Astrocyte (in vitro differentiated cells and primary cell): Measurements from ENCODE around the gene INAFM2.

Experiments
- CTCF ChIP-seq: IDR thresholded peaks from 2 replicates; pipeline ENCODE4 v1.5.1; 2011; ENCODE audit warnings: low read depth, mild to moderate bottlenecking, inconsistent platforms, low read length, moderate library complexity; ENCODE audit not compliant: insufficient read depth
- EZH2 ChIP-seq: IDR thresholded peaks from 2 replicates; pipeline ENCODE4 v1.6.1; 2012; ENCODE audit warnings: mild to moderate bottlenecking, low read length, inconsistent platforms; ENCODE audit not compliant: insufficient read depth

- no peak for TF ChIP-seq CTCF
- TF ChIP-seq EZH2 = no peak
Observed at GRCh38 chr15:40290545-40290917, 33.0 kb upstream of the INAFM2 start.
